ENCODE data around the gene BBS12. TPM values are rescaled to one million over a fixed set of nuclear protein-coding genes. Genes with fewer than 3 reads are reported as not detected.

The BBS12 gene
- total RNA-seq, 3 donors from 2014 or later (not counting 1 experiment from before 2014, with no cell fraction given): 0.85 to 1.9 (median 1.8) TPM

GRCh38 chr4:122775987-122776836 lies 43.7 kb downstream of the BBS12 start:
- no peaks in the 10 kb centered on the region for H3K9me3 ChIP-seq (ENCODE audit: control insufficient read depth, insufficient read depth, low read length)
- H3K27ac ChIP-seq (ENCODE audit: low read length): no peak overlapping the region
- no peaks in the 10 kb centered on the region for H3K4me1 ChIP-seq (ENCODE audit: control insufficient read depth, insufficient read depth, low read length)
- Mint-ChIP-seq H3K27me3 (ENCODE audit: low read depth in 2 of 2) (peaks cover 0 to 3% of the 10 kb centered on the region in 2 donors), H3K36me3 (no peaks in the 10 kb centered on the region), H3K27ac (no peak overlapping the region), H3K9me3 (no peaks in the 10 kb centered on the region), H3K4me1 (no peaks in the 10 kb centered on the region), H3K4me3 (no peak overlapping the region)
- H3K27me3 ChIP-seq (ENCODE audit: control insufficient read depth, insufficient read depth, low read length): no peaks in the 10 kb centered on the region
- 96% methylated on average over 4 of the region's 6 CpGs for WGBS (ENCODE audit: insufficient coverage)
- intact Hi-C loops (cut with micrococcal nuclease): no loop called here
- no peak for ATAC-seq
- H3K4me3 ChIP-seq (ENCODE audit: low read length): no peak overlapping the region
- TF ChIP-seq, protein P1, sequence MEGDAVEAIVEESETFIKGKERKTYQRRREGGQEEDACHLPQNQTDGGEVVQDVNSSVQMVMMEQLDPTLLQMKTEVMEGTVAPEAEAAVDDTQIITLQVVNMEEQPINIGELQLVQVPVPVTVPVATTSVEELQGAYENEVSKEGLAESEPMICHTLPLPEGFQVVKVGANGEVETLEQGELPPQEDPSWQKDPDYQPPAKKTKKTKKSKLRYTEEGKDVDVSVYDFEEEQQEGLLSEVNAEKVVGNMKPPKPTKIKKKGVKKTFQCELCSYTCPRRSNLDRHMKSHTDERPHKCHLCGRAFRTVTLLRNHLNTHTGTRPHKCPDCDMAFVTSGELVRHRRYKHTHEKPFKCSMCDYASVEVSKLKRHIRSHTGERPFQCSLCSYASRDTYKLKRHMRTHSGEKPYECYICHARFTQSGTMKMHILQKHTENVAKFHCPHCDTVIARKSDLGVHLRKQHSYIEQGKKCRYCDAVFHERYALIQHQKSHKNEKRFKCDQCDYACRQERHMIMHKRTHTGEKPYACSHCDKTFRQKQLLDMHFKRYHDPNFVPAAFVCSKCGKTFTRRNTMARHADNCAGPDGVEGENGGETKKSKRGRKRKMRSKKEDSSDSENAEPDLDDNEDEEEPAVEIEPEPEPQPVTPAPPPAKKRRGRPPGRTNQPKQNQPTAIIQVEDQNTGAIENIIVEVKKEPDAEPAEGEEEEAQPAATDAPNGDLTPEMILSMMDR (IDR thresholded peaks at IDR 0.05): no peak
- no peaks in the 10 kb centered on the region for H3K36me3 ChIP-seq (ENCODE audit: control insufficient read depth, insufficient read depth, low read length)
- DNase-seq: no peak

GRCh38 chr4:122776916-122777315 lies 44.4 kb downstream of the BBS12 start:
- no peak for ATAC-seq
- Mint-ChIP-seq H3K9me3 (no peaks in the 10 kb centered on the region), H3K27me3 (ENCODE audit: low read depth in 2 of 2) (peaks cover 3 to 5% of the 10 kb centered on the region in 2 donors), H3K4me3 (no peak overlapping the region), H3K4me1 (no peaks in the 10 kb centered on the region), H3K36me3 (no peaks in the 10 kb centered on the region), H3K27ac (no peak overlapping the region)
- H3K4me3 ChIP-seq (ENCODE audit: low read length): no peak overlapping the region
- TF ChIP-seq, protein P1 (IDR thresholded peaks at IDR 0.05): no peak
- DNase-seq: no peak
- 100% methylated on average over 1 of the region's 4 CpGs for WGBS (ENCODE audit: insufficient coverage)
- peaks cover 2% of the 10 kb centered on the region for H3K27me3 ChIP-seq (ENCODE audit: control insufficient read depth, insufficient read depth, low read length)
- no peaks in the 10 kb centered on the region for H3K4me1 ChIP-seq (ENCODE audit: control insufficient read depth, insufficient read depth, low read length)
- no peaks in the 10 kb centered on the region for H3K9me3 ChIP-seq (ENCODE audit: control insufficient read depth, insufficient read depth, low read length)
- H3K27ac ChIP-seq (ENCODE audit: low read length): no peak overlapping the region
- intact Hi-C loops (cut with micrococcal nuclease): no loop called here
- no peaks in the 10 kb centered on the region for H3K36me3 ChIP-seq (ENCODE audit: control insufficient read depth, insufficient read depth, low read length)

DNA sequence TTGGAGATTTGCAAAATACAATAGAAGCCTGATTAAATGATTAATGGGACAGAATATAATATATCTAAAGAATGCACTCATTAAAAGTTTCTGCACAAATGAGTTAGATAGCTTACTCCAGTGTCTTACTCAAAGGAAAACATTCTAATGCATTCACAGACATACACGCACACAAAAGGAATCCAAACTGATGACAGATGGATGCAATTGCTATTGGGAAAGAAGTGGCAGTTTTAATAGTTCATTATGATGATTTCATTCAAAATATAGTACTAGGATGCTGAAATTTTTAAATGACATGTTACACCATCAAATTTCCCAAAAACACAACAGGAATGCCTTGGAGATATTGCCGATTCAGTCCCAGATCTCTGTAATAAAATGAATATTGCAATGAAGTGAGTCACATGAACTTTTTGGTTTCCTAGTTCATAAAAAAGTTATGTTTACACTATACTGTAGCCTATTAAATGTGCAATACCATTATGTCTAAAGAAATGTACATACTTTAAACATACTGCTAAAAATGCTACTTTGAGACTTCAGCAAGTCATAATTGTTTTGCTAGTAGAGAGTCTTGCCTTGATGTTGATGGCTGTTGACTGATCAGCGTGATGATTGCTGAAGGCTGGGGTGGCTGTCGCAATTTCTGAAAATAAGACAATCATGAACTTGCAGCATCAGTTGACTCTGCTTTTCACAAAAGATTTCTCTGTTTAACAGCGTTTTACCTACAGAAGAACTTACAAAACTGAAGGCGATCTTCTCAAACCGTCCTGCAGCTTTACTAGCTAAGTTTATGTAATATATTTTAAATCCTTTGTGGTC lies 45.6 kb downstream of the BBS12 start:
- TF ChIP-seq, protein P1 (IDR thresholded peaks at IDR 0.05): no peak
- H3K9me3 Mint-ChIP-seq: no peaks in the 10 kb centered on the region
- DNase-seq (no peak), ATAC-seq (no peak)
- Histone ChIP-seq H3K27me3 (ENCODE audit: control insufficient read depth, insufficient read depth, low read length) (peaks cover 2% of the 10 kb centered on the region), H3K4me1 (ENCODE audit: control insufficient read depth, insufficient read depth, low read length) (no peaks in the 10 kb centered on the region), H3K4me3 (ENCODE audit: low read length) (no peak overlapping the region), H3K36me3 (ENCODE audit: control insufficient read depth, insufficient read depth, low read length) (no peaks in the 10 kb centered on the region), H3K9me3 (ENCODE audit: control insufficient read depth, insufficient read depth, low read length) (no peaks in the 10 kb centered on the region), H3K27ac (ENCODE audit: low read length) (no peak overlapping the region)
- intact Hi-C loops (cut with micrococcal nuclease): no loop called here
- H3K4me1 Mint-ChIP-seq: no peaks in the 10 kb centered on the region
- no peak overlapping the region for H3K27ac Mint-ChIP-seq
- 96% methylated on average over 3 of the region's 7 CpGs for WGBS (ENCODE audit: insufficient coverage)
- H3K36me3 Mint-ChIP-seq: no peaks in the 10 kb centered on the region
- no peak overlapping the region for H3K4me3 Mint-ChIP-seq
- H3K27me3 Mint-ChIP-seq (ENCODE audit: low read depth in 2 of 2): peaks cover 3 to 9% of the 10 kb centered on the region in 2 donors
